NCI-H2107 (cell line): ENCODE measurements around the gene PRELID3B.

Source experiments
- DNase-seq: peaks from one replicate; lab custom pipeline; 2025; lab: John Stamatoyannopoulos, UW

The PRELID3B gene

GRCh38 chr20:59042151-59042795, at the start of gene PRELID3B:
Gene PRELID3B (minus strand): TSS chr20:59042786. CDS start chr20:59042730, 56 bp downstream.
- DNase-seq, result no peak

DNA sequence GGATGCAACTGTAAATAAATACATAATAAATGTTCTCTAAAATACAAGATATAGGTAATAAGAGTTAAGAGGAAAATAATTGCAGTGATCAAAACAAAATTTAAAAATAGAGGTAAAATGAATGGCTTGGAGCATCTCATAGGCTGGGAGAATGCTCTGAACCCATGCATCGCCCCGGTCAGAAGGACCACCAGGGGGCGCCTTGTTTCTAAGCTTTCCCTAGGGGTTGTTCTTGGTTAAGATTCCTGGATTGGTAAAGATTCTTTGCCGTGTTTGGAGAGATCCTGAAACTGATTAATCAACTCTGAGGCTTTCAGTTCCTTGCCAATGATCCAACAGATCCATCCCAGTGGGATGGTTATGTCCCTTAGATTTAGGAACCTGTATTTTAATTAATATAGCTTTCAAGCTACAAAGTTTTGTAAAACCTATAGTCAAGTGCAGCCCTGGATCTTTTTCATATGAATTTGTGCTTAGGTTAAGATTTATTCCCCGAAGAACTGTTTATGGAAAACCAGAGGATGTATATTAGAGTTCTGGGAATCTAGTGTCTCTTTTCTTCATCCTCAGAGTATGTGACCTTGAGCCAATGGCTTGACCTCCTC, 45.3 kb upstream of the PRELID3B start:
- peak; percentile 55 for DNase-seq

DNA sequence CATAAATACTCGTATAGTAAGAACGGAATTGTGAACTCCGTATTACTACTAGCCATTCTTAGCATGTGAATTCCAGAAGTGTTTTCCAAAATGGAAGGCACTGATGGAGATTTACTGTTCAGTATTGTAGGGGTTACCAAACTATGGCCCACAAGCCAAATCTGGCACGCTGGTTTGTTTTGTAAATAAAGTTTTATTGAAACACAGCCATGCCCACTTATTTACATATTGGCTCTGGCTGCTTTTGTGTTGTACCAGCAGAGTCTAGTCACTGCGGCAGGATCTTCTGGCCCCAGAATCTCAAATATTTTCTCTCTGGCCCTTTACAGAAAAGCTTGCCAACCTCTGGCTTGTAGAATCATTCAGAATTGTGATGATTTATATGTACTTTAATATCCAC, 44.3 kb upstream of the PRELID3B start:
- no peak for DNase-seq

DNA sequence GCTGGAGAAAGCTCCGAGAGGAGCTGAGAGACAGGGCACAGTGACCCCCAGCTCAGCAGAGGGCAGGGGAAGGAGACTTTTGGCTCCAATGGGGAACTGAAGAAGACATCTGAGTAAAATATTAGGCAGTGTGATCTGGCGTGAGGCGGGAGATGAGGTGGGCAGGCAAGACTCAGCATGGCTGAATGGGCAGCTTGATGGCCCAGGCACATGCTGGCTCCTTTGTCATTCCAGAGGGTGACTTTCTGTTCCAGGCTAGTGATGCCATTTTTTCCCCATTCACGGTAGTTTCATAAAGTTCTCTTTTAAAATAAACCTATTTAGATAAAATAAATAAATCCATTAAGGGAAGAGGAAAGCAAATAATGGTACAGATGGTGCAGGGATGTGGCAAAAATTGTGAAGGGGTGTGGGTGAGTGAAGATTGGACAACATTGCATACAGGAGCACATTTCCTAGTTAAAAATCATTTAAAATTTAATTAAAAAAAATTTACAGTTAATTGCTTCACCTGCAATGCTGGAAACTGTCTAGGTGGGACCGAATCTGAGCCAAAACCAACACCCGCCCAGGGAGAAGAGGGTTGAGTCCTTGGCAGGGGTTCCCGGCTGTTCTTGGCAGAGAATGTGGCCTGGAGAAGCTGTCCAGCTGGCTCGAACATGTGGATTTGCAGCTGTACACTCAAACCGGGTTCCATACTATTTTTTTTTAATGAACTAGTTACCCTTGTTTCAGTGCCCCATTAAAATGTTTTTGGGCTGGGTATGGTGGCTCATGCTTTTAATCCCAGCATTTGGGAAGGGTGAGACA, 41.7 kb upstream of the PRELID3B start:
- no peak for DNase-seq

GRCh38 chr20:59082981-59083380, 40.4 kb upstream of the PRELID3B start:
- no peak for DNase-seq

GRCh38 chr20:59082077-59082740, 39.6 kb upstream of the PRELID3B start:
- DNase-seq, result no peak

DNA sequence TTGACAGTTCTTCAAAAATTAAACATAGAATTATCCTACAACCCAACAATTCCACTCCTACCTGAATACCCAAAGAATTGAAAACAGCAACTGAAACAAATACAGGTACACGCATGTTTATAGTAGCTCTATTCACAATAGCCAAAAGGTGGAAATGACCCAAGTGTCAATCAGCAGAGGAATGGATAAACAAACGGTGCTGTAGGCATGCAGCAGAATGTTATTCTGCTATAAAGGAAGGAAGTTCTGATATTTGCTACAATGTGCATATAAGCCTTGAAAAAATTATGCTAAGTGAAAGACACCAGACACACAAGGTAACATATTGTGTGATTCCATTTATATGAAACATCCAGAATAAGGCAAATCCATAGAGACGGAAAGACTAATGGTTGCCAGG, 38.5 kb upstream of the PRELID3B start:
- no peak for DNase-seq

DNA sequence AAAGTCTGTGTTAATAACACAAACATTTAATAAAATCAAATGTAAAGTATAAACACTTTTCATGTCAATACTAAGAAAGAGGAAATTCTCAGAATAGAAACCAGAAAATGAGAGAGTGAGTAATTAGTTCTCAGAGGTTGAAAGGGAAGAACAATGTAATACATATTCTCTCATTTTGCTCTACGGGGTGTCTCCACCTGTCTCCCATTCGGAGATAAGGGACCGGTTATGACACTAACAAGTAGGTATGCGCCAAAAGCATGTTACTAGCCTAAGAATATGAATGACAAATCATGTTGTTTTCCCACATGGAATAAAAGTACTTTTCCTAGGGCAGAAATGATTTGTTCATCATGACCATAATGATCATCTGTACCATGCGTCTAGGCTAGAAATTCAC, 35.6 kb upstream of the PRELID3B start:
- no peak for DNase-seq

- DNase-seq, result no peak
These were observed 35.1 kb upstream of the PRELID3B start for GRCh38 chr20:59077705-59078104.

- DNase-seq, result no peak
These were observed 33.4 kb upstream of the PRELID3B start for GRCh38 chr20:59075934-59076508.

GRCh38 chr20:59074456-59074855, 31.9 kb upstream of the PRELID3B start:
- DNase-seq, result no peak

GRCh38 chr20:59073582-59073981, 31.0 kb upstream of the PRELID3B start:
- no peak for DNase-seq

DNA sequence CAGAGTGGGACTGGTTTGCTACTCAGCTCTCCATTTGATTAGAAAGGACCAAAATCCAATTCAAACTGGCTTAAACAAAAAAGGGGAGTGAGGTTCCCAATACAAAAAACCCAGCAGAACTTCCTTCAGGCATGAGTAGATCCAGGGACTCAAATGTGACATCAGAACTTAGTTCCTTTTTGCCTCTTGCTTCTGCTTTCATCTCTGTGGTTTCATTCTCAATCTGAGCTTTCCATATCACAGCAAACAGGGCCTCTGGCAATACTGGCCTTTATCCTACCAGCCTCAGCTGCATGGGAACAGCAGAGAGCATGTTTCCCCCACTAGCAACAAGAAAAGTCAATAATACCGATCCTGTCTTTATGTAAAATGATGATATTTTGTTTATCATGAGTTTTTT, 28.6 kb upstream of the PRELID3B start:
- no peak for DNase-seq

DNA sequence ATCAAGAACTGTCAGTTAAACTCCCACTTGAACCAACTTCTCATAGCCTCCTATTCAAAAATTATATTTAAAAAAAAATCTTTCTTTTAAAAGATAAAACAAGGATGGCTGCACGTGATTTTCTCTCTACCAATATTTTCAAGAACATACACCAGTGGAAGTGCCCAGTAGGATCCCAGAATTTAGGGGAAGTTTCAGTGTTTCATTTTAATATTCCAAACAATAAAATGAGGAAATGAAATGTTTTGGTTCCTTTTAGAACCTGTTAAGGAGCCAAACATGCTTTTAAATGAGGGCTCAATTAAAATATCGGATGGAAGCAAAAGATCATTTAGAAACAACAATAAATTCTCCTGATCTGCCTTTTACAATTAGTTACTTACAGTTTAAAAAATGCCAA, 26.4 kb upstream of the PRELID3B start:
- no peak for DNase-seq

DNA sequence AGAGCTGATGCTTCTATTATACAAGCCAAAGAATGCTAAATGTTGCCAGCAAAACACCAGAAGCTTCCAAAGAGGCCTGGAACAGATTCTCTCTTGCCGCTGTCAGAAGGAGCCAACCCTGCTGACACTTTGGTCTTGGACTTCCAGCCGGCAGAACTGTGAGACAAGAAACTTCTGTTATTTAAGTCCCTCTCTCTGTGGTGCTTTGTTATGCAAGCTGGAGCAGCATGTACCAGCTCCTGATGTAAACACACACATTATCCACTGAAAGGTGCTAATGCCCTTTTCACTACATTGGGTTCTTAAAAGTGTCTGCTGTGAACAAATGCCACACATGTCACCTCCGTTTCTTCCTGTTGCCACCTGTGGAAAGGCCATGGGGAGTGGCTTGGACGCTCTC, 25.9 kb upstream of the PRELID3B start:
- DNase-seq, result no peak

DNA sequence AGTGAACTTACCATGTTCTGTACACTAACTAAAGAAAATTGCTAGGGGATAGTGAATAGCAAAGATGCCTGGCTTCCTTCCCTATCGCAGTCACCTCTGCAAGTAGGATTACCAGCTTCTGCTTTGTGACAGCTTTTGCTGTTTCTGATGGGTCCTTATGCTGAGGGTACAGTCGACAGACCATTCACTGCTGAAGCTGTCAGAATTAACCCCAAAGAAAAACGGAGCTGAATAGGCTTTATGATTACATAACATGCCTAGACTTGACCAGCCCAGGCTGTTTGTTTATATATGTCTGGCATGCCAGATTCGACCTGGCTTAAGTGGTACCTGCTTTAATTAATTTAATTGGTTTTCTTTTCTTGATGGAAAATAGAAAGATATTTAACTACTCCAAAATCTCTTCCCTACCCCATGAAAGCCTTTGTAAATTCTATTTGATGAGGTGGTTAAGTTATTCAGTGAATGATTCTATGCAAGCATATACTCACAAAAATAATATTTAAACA, 21.7 kb upstream of the PRELID3B start:
- no peak for DNase-seq

- DNase-seq, result no peak
These were observed 21.0 kb upstream of the PRELID3B start for GRCh38 chr20:59063358-59064213.

DNA sequence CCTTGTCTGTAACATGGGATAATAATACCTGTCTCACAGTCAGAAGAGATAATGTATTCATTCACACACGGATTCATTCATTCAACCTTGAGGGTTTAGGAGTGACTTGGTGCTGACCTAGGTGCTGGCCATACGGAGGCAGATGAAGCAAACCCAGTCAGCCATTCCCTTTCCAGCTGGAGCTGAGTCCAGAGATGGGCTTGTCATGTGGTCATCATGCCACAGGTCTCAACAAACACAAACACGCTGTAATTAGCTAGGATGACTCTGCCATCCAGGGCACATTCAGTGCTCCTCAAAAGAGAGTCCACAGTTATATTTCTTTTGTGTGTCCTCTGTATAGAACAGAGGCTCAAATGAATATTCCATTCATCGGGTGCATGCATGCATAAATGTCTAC, 19.5 kb upstream of the PRELID3B start:
- DNase-seq, result no peak

GRCh38 chr20:59055302-59055701, 12.7 kb upstream of the PRELID3B start:
- DNase-seq, result no peak

DNA sequence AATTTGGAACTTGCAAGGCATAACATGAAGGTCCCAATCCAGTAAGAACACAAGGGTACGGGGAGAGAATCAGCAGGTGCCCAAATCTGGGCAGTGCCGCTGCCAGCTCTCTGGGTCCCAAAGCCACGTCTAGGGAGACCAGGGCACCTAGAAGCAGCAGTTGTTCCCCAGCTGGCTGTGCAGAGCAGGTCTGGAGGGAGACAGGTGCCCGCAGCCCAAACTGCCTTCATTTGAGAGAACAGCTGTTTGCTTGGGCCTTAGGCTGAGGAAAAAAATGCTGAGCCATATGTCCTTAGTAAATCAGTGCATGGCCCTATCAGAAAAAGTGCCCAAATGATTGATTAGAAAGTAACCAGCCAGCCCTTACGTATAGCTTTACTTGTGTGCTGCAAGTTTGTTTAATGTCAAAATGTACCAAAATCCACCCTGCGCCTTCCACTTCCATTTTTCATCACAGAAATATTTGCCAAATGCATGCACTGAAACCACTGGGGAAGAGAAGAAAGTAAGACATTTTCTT, 9.1 kb upstream of the PRELID3B start:
- no peak for DNase-seq

DNA sequence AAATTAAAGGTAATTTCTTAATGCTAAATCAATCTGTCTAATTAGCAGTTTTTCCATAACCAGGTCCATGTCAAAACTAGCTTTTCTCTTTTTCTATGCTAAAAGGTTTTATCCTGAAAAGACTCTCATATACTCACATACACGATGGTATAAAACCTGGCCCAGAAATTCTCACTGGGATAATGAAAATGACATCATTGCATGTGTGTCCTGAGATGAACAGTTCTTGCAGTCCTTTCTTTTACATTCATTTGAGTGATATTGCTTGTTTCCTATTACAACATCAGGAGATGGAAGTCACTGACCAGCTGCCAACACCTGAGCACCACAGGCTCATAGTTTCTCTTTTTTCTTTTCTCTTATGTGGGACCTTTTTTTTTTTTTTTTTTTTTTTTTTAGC, 7.9 kb upstream of the PRELID3B start:
- no peak for DNase-seq
